Measurements from ENCODE around the gene FRAS1.

DNA sequence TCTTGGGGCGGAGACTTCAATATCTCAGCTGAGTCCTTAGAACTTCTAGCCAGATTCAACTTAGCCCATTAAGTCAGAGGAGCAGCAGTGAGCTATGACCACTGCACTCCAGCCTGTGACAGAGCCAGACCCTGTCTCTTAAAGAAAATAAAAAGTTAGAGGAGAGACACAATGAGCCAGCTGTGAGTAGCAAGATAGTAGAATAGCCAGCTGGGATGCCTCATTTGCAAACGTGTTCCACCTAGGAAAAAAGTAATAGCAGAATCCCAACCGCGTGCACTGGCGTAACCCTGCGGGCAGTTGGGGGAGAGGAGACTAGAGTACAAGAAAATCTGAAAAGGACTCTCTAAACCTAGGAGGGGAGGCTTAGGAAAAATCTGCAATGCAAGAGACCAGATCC, 361.3 kb downstream of the FRAS1 start:
- TF ChIP-seq CTCF (conservative IDR thresholded peaks at IDR 0.05): no peak
- TF ChIP-seq EZH2 (IDR thresholded peaks at IDR 0.05; ENCODE audit: low read depth): no peak
